OCI-LY3 (cell line): Measurements from ENCODE around the gene KRTAP10-8.
"Not testable (repeated sequence)": the region's sequence is repeated elsewhere in the genome, so short reads cannot be mapped to it uniquely, and the experiment has no call there.

ENCODE experiments used
- H2AFZ ChIP-seq: fragments of 200-600, 300-600 bp; shearing (Covaris generic); 2 replicates; pipeline ENCODE4 v1.6.0; 2014; ENCODE audit warnings: antibody characterized with exemption, low read depth, low read length
- H3K27ac ChIP-seq: fragments of 200-600, 300-600 bp; sonication (generic); 2 replicates; pipeline ENCODE4 v1.5.1; 2014; ENCODE audit warnings: mild to moderate bottlenecking, low read length, moderate library complexity, mixed read lengths
- H3K27me3 ChIP-seq: fragments of 200-600, 300-600 bp; sonication (generic); 2 replicates; pipeline ENCODE4 v1.6.1; 2014; ENCODE audit warnings: low read depth, low read length, mixed read lengths
- H3K36me3 ChIP-seq: fragments of 200-600, 300-600 bp; sonication (generic); replicated peaks from 2 replicates; pipeline ENCODE3; 2014; ENCODE audit warnings: low read depth, low read length, mixed read lengths
- H3K4me1 ChIP-seq: fragments of 300-600, 200-600 bp; sonication (generic); 2 replicates; pipeline ENCODE4 v1.6.1; 2014; ENCODE audit warnings: low read length, mixed read lengths
- H3K4me2 ChIP-seq: fragments of 200-600, 300-600 bp; sonication (generic); 2 replicates; pipeline ENCODE4 v1.6.1; 2014; ENCODE audit warnings: low read length, mixed read lengths
- H3K4me3 ChIP-seq: fragments of 300-600, 200-600 bp; sonication (generic); 2 replicates; pipeline ENCODE4 v1.5.1; 2014; ENCODE audit warnings: antibody characterized with exemption, mild to moderate bottlenecking, low read length, moderate library complexity
- H3K79me2 ChIP-seq: fragments of 300-600, 200-600 bp; shearing (Covaris generic); 2 replicates; pipeline ENCODE4 v1.6.1; 2014; ENCODE audit warnings: mild to moderate bottlenecking, low read length, mixed read lengths
- H3K9ac ChIP-seq: fragments of 300-600, 200-600 bp; shearing (Covaris generic); 2 replicates; pipeline ENCODE4 v1.6.0; 2014; ENCODE audit warnings: mild to moderate bottlenecking, low read length, moderate library complexity
- H3K9me3 ChIP-seq: fragments of 200-600, 300-600 bp; shearing (Covaris generic); 2 replicates; pipeline ENCODE4 v1.6.1; 2014; ENCODE audit warnings: low read length, mixed read lengths; ENCODE audit not compliant: insufficient read depth
- H4K20me1 ChIP-seq: fragments of 200-600, 300-600 bp; sonication (generic); 2 replicates; pipeline ENCODE4 v1.6.1; 2016; ENCODE audit warnings: low read length, mixed read lengths; ENCODE audit not compliant: insufficient read depth
- EZH2phosphoT487 ChIP-seq: fragments of 200-600 bp; shearing (Covaris generic); IDR thresholded peaks from 2 replicates; pipeline ENCODE4 v1.6.1; 2018; ENCODE audit warnings: antibody characterized with exemption, mixed run types, low read depth
- TF ChIP-seq, protein P1 (sequence below): fragments of 200-600, 300-600 bp; sonication (generic); IDR thresholded peaks from 2 replicates; pipeline ENCODE4 v1.5.1; 2014; ENCODE audit warnings: antibody characterized with exemption, low read length, low read depth

KRTAP10-8 gene

DNA sequence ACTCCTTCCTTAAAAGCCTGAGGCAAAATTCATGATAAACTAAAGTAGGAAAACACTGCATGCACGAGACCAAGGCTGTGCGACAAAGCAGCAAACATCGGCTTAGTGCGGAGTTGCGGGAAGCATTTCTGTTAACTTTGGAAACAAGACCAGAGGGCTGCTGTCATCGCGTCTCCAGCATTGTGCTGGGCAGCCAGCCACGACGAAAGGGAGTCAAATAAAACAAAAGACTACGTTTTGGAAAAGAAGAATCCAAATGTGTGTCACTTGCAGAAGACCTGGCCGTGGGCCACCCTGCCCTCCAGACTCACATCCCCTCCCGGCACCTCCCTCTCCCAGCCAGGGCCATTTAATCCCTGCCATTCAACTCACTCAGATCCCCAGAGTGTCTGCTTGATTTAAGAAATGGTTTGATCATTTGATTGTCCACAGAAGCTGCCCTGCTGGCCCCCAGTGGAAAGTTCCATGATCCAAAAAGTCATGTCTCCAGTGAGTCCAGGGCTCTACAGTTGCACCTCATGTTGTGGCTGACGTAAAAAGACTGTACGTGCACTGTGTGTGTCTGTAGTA, 31.9 kb downstream of the KRTAP10-8 start:
- Histone ChIP-seq H3K27ac (no peak overlapping the region), H3K27me3 (no peaks in the 10 kb centered on the region), H3K4me3 (no peak overlapping the region), H3K9me3 (0 out of 2 replicates have a peak, but pooled peaks cover 4% of the 10 kb centered on the region), H3K79me2 (no peaks in the 10 kb centered on the region), H3K4me2 (no peak overlapping the region), H3K4me1 (no peaks in the 10 kb centered on the region), H2AFZ (no peak overlapping the region), H3K9ac (no peak overlapping the region), H4K20me1 (no peaks in the 10 kb centered on the region), H3K36me3 (no peaks in the 10 kb centered on the region)
- no peak for TF ChIP-seq EZH2phosphoT487
- TF ChIP-seq, protein P1, sequence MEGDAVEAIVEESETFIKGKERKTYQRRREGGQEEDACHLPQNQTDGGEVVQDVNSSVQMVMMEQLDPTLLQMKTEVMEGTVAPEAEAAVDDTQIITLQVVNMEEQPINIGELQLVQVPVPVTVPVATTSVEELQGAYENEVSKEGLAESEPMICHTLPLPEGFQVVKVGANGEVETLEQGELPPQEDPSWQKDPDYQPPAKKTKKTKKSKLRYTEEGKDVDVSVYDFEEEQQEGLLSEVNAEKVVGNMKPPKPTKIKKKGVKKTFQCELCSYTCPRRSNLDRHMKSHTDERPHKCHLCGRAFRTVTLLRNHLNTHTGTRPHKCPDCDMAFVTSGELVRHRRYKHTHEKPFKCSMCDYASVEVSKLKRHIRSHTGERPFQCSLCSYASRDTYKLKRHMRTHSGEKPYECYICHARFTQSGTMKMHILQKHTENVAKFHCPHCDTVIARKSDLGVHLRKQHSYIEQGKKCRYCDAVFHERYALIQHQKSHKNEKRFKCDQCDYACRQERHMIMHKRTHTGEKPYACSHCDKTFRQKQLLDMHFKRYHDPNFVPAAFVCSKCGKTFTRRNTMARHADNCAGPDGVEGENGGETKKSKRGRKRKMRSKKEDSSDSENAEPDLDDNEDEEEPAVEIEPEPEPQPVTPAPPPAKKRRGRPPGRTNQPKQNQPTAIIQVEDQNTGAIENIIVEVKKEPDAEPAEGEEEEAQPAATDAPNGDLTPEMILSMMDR: no peak

DNA sequence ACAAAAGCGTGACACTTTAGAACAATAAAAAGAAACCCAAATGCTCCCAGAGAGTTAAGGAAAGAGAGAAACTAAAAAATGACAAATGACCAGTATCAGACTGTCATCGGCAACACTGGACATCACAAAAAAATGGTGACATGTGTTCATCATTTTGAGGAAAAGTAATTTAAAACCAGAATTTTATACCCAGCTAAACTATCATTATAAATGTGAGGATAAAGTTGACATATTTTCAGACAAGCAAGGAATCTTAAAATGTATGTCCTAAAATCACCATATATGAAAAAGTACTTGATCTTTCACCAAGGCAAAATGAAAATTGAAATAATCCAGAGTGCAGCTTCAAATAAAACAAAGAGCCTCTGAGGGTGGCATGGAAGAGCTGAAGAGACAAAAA, 33.0 kb downstream of the KRTAP10-8 start:
- H3K4me2 ChIP-seq: no peak overlapping the region
- H4K20me1 ChIP-seq: no peaks in the 10 kb centered on the region
- H3K27ac ChIP-seq: no peak overlapping the region
- no peaks in the 10 kb centered on the region for H3K79me2 ChIP-seq
- no peaks in the 10 kb centered on the region for H3K36me3 ChIP-seq
- no peak for TF ChIP-seq EZH2phosphoT487
- TF ChIP-seq, protein P1: no peak
- no peaks in the 10 kb centered on the region for H3K27me3 ChIP-seq
- H3K4me3 ChIP-seq: no peak overlapping the region
- no peaks in the 10 kb centered on the region for H3K4me1 ChIP-seq
- H3K9ac ChIP-seq: no peak overlapping the region
- H2AFZ ChIP-seq: no peak overlapping the region
- H3K9me3 ChIP-seq: 0 out of 2 replicates have a peak, but pooled peaks cover 4% of the 10 kb centered on the region

DNA sequence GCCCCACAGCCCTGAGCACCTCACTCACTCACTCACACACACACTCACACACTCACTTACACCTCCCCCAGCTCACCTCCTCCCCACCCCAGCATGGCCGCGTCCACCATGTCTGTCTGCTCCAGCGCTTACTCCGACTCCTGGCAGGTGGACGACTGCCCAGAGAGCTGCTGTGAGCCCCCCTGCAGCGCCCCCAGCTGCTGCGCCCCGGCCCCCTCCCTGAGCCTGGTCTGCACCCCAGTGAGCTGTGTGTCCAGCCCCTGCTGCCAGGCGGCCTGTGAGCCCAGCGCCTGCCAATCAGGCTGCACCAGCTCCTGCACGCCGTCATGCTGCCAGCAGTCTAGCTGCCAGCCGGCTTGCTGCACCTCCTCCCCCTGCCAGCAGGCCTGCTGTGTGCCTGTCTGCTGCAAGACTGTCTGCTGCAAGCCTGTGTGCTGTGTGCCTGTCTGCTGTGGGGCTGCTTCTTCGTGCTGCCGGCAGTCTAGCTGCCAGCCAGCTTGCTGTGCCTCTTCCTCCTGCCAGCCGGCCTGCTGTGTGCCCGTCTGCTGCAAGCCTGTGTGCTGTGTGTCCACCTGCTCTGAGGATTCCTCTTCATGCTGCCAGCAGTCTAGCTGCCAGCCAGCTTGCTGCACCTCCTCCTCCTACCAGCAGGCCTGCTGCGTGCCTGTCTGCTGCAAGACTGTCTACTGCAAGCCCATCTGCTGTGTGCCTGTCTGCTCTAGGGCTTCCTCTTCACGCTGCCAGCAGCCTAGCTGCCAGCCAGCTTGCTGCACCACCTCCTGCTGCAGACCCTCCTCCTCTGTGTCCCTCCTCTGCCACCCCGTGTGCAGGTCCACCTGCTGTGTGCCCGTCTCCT, 34.7 kb downstream of the KRTAP10-8 start, which contains the start of gene KRTAP10-11:
KRTAP10-11 (plus strand) TSS at position 49 of the 856 bp plus-strand sequence; CDS start at position 94, 45 bp downstream.
- not testable (repeated sequence) for H3K4me3 ChIP-seq, H3K36me3 ChIP-seq, H3K9me3 ChIP-seq, H3K4me2 ChIP-seq, H2AFZ ChIP-seq, H3K79me2 ChIP-seq, H3K4me1 ChIP-seq, H3K9ac ChIP-seq, H3K27me3 ChIP-seq, H3K27ac ChIP-seq, H4K20me1 ChIP-seq

DNA sequence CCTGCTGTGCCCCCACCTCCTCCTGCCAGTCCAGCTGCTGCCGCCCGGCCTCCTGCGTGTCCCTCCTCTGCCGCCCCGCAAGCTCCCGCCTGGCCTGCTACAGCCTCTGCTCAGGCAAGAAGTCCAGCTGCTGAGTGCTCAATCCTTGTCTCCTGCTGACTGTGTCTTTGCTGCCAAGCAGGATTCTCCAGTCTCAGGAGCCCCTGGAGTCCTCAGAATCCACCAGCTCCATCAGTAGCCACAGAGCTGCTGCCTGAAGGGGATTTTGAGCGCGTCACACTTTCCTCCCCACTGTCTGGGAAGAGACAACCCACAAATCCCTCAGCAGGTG, 35.3 kb downstream of the KRTAP10-8 start:
- H3K79me2 ChIP-seq: no peaks in the 10 kb centered on the region
- no peak overlapping the region for H2AFZ ChIP-seq
- H3K36me3 ChIP-seq: no peaks in the 10 kb centered on the region
- H3K9ac ChIP-seq: no peak overlapping the region
- H3K27ac ChIP-seq: no peak overlapping the region
- no peak overlapping the region for H3K4me2 ChIP-seq
- H3K4me3 ChIP-seq: no peak overlapping the region
- H4K20me1 ChIP-seq: no peaks in the 10 kb centered on the region
- no peak for TF ChIP-seq EZH2phosphoT487
- TF ChIP-seq, protein P1: no peak
- H3K4me1 ChIP-seq: no peaks in the 10 kb centered on the region
- H3K9me3 ChIP-seq: no peaks in the 10 kb centered on the region
- H3K27me3 ChIP-seq: no peaks in the 10 kb centered on the region
